GM21717 (cell line): ENCODE measurements around the gene ZMYND15.

ENCODE experiments used
- ATAC-seq: cut with Tn5 transposase; IDR thresholded peaks from one replicate; pipeline ENCODE4 v1.9.1; 2021; ENCODE audit warnings: mild to moderate bottlenecking, moderate library complexity; ENCODE audit not compliant: unreplicated experiment

Gene ZMYND15

DNA sequence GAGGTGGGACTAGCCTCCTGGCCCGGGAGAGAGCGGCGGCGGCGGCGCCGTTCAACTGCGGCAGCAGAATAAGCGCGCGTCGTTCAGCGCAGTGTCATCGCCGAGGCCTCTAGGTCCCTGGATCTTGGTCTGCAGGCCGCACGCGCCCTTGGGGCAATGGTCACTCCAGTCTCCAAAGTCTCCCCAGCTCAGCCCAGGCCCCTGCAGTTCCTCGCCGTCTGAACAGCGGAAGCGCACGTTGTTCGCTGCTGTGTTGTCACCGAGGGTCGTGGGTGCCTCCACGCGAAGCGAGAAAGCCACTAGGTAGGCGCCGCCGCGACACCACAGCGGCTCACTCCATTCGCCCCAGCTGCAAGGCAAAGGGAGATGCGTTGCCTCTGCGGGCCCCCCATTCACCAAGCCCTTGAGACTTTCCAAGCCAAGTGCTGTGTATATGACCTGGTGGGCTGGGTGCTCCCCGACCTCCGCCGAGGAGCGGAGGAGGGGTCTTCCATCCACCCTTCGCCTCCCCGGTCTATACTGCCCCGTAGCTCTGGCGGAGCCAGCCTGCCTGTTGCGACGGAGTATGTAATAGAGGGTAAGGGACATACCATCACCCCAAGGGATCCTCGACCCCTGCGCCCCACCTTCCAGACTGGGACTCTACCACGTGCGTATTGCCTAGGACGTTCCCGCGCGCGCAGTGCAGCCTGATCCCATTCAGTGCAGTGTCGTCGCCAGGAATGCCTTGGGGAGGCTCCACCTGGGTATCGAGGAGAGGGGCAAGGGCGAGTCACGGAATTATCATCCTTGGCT, 45.9 kb downstream of the ZMYND15 start:
- ATAC-seq = no peak

GRCh38 chr17:4786106-4786511, 46.5 kb downstream of the ZMYND15 start, which contains the start of gene VMO1:
TSS of gene VMO1 (minus strand) at chr17:4786364. CDS start at chr17:4786352, 12 bp downstream.
- no peak for ATAC-seq

DNA sequence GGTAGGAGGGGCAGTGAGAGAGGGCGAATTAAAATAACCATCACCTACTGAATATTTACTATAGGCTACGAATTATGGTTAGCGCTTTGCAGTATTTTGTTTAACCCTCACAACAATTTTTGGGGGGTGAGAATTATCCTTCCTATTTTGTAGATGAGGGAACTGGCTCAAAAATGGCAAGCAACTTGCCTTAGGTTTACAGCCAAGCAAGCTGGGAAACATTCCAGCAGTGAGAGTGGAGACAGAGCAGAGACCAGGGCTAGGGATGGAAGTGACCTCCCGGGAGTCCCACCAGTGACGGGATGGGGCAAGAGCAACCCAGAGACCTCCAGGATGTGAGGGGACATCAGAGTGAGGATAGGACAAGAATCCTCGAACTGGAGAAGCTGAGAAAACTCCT, 46.9 kb downstream of the ZMYND15 start:
- ATAC-seq = no peak

DNA sequence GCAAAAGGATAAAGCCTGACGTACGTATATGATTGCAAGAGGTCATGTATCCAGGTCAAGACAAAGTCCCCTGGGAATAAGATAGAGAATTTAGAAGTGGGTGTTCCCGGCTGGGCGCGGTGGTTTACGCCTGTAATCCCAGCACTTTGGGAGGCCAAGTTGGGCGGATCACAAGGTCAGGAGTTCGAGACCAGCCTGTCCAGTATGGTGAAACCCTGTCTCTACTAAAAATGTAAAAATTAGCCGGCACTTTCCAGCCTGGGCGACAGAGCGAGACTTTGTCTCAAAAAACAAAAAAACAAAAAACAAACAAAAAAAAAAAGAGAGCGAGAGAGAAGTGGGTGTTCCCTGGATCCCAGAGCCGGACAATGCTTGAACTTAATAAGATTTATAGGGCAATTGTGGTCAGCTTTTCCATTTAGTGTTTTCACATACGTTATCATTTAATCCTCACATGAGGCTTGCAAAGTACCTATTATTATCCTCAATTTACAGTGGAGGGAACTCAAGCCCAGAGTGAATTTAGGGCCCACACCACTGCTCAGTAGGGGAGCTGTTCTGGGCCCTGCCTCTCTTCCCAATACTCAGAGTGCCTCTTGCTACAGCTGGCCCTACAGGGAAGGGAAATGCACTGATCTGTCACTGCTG, 48.6 kb downstream of the ZMYND15 start:
- ATAC-seq = no peak

DNA sequence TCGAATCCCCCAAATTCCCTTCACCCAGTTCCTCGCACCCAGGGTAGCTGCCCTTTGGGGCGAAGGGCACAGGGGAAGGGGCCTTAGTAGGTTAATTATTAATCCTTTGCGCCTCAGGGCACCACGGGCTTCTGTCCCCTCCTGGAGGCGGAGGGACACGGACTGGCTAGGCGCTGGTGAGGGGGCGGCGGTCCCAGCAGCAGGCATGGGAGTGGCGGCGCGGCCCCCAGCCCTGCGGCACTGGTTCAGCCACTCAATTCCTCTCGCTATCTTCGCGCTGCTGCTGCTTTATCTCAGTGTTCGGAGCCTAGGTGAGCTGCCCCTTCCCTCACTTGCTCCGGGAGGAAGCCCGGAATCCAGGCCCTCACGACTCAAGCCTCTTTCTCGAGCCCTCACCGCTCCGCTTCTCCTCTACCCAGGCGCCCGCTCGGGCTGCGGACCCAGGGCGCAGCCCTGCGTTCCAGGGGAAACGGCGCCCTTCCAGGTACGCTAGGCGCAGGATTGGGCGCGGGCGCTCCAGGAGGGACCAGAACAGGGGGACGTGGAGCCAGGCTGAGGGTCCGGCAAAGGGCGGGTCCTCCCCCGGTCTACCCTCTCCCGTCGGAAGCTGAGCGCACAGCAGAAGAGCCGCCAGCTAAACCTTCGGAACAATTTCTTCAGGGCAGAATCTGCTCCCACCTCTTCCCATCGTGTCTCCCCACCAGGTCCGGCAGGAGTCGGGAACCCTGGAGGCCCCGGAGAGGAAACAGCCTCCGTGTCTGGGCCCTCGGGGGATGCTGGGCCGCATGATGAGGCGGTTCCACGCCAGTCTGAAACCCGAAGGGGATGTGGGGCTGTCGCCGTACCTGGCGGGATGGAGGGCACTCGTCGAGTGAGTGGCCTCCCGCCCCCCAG, 49.4 kb downstream of the ZMYND15 start, which contains the start of gene GLTPD2:
GLTPD2 (plus strand) TSS at position 158 of the 894 bp plus-strand sequence; CDS start at position 206, 48 bp downstream.
- peak; percentile 14 for ATAC-seq

DNA sequence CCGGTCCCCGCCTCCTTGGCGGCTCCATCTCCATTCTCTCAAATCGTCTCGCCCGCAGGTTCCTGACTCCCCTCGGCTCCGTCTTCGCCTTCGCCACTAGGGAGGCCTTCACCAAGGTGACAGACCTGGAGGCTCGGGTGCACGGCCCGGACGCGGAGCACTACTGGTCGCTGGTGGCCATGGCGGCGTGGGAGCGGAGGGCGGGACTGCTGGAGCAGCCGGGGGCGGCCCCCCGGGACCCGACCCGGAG, 50.0 kb downstream of the ZMYND15 start:
- ATAC-seq = peak; percentile 27

DNA sequence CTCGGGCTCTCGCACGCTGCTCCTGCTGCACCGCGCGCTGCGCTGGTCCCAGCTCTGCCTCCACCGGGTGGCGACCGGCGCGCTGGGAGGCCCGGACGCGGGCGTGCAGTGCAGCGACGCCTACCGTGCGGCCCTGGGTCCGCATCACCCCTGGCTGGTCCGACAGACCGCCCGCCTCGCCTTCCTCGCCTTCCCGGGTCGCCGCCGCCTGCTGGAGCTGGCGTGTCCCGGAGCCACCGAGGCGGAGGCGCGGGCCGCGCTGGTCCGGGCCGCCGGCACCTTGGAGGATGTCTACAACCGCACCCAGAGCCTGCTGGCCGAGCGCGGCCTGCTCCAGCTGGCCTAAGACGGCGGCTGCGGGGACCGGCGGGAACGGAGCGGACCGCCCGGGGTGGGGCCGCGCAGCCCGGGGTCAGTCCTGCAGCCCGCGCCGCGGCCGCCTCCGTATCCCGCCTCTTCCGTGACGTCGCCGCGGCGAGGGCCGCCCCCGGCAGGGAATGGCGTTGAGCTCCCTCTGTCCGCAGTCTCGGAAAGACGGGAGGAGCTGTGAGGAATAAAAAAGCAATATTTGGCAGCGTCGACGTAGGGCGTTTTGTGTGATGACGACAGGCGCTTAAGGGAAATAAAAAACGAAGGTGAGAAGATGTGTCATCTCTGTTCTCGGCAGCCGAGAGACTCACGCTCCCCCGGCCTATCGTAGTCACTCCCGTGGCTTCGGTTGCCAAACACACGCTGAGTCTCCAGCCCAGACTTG, 50.5 kb downstream of the ZMYND15 start:
- ATAC-seq = peak; percentile 68

DNA sequence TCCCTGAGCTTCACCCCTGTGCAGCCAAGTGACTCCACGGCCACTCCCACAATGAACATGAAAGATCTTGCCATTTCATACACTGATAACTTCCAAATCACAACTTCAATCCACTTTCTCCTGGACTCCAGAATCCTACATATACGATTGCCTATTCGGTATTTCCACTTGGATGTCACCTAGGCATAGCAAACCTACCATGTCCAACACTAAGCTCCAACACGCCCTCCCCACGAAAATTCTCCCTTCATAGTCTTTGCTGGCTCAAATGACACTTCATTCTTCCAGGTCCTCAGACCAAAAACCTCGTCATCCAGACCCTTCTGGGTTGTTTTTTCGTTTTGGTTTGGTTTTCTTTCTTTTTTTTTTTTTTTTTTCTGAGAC, 51.1 kb downstream of the ZMYND15 start:
- no peak for ATAC-seq

DNA sequence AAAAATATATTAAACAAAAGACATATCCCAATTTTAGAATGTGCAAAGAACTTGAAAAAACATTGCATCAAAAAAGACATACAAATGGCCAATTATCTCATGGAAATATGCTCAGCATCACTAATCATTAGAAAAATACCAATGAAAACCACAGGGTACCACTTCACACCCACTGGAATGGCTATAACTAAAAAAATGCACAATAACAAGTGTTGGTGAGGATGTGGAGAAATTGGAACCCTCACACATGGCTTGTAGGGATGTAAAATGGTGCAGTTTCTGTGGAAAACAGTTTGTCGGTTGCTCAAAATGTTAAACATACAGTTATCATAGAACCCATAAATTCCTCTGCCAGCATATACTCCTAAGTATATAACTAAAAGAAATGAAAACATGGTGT, 55.5 kb downstream of the ZMYND15 start:
- ATAC-seq = no peak
